Activated T-cell treated with anti-CD3 and anti-CD28 coated beads for 48 hours (primary cell): ENCODE measurements around the gene CDH13.
A peak's percentile ranks its signal among the peaks of the same experiment; 100 is the strongest.

Experiments used
- DNase-seq: peaks from one replicate; pipeline ENCODE4 v3.0.0-alpha.2; 2020; ENCODE audit warnings: low read depth

The CDH13 gene

DNA sequence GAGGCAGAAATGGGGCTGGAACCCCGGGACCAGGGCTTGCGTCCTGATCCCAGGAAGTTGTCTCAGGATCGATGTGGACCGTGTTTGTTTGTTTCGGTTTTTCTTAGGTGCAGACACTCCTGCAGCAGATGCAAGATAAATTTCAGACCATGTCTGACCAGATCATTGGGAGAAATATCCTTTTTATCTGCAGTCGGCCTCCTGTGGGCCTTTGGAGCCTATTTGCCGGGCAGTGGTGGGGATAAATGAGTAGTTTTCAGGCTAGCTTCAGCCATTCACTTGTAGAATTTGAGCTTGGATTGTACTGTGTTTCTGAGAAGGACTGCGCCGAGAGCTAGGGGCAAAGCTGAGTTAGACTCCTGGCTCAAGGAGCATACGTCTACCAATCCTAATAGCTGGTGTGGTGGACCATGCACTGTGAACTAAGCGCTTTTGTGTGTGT, 1181.8 kb downstream of the CDH13 start:
- no peak for DNase-seq

- DNase-seq, result no peak
Observed at GRCh38 chr16:83809092-83809491, 1182.3 kb downstream of the CDH13 start.

- no peak for DNase-seq
Observed at GRCh38 chr16:83810901-83811300, 1184.1 kb downstream of the CDH13 start.

DNA sequence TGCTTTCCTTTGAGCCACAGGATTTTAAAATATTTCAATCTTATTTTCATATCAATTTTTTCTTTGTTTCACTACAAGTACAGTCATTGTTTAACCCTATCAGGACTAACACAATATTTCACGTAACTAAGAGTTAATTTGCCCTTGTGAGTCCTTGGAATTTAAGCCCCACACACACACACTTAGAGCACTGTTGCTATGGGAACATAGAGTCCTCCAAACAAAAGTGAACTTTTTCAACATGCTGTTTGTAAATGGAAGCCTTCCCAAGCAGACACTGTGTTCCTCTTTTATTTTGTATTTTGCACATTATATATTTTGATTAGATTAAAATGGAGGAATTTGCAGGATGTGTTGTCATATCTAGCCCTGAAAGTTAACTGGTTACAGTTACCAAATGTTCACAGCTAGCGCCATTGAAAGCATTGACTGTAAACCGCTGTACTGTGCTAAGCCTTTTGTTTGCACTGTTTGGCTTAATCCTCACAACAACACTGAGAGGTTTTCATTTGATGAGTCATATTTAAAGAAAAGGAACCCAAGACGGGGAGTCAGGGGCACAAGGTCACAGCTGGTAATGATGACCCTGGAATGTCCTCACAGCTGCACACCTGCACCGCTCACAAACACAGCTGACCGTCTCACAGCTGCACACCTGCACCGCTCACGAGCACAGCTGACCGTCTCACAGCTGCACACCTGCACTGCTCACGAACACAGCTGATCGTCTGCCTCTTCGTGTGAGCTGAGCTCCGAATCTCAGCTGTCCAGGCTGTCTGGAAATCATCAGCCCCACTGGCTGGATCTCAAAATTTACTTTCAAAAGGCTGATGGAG, 1187.3 kb downstream of the CDH13 start:
- DNase-seq, result no peak

DNA sequence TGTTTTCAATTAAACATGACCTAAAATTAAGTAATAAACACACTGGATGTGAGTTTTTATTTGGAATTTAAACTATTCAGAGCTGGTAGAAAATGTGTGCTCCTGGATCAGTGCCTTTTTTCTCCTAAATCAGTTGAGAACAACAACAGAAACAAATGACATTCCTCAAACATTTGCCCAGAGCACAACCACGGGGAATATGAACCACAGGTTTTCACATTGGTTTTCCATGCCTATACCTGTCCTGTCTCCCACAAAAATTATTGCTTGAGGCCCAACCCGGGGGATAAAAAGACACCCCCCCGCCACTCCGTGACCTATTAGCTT, 1187.9 kb downstream of the CDH13 start:
- no peak for DNase-seq

DNA sequence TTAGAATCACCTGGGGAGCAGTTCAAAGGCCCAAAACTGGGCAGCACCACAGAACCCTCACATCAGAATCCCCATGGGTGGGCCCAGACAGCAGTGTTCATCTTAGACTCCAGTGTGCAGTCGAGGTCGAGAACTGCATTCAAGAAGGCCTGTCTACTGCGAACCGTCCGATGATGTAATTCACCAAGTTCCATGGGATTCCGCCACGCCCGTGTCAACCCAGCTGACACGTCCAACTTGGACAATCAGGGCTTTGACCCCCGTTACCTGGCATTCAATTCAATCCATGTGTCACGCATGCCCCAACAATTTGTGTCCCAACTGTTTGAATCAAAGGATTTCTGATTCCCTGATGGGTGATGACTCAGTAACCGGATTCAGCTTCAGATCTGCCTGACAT, 1190.3 kb downstream of the CDH13 start:
- no peak for DNase-seq

DNA sequence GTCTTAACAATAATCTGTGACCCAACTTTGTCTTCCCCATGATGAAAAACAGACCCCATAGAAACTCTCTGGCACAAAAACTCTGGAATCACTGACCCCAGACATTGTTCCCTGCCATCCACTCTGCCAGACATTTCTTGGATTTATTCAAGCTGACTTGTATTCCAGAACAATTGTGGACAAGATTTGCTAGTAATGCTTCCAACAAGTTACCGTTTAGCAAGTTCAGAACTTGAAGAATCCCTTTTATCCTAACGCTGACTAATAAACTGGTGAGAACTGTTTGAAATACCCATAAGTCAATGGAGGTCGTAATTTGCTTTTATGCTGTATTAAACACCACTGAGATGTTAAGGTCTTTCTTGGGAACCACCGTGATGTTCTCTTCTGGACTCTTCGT, 1191.5 kb downstream of the CDH13 start:
- DNase-seq, result no peak

DNA sequence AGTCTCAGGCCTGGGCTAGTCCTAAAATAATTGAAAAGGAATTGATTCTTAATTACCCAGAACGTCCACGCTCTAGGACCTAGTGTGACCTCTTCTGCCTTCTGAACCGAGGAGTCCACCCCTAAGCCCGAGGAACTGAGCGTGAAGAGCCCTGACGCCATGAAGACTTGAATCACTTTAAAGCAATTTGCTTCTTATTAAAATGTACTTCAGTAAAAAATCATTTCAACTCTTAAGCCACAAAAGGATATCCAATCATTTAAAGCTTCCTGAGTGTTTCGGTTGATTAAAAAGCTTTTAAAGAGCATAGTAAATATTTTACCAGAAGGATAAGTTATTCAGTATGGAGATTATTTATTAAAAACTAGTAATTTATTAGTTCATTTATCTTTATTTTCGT, 1192.6 kb downstream of the CDH13 start:
- no peak for DNase-seq

DNA sequence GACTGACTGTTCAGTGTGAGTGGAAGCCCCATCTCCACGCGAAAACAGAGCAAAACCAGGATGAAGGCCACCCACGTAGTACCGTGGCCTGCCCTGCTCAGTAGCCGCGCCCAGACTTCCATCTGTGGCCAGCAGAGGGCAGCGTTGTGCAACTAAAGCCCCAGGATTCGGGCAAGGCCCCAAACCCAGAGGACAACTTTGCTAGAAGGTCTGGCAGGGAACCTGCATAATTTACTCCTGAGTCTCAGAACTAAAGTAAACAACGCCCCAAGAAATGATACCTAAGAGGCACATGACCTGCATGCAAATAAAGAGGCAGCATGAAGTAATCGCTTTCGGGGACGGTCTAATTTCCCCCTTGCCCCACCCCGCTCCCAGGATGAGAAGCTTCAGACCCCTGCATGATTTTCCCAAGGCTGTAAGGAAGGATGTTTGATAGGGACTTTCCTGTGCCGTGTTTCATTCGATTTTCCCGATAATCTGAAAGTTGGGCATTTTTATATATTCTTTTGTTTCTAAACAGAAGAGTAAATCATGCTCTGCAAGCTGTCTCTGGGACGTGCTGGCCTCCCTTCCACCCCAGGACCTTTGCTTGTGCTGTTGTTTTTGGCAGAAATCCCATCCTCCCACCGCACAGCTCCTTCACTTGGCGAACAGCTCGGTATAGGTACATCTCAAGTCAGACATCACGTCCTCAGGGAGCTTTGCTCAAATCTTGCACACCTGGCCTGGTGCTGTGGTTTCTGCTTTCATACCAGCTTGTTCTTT, 1199.6 kb downstream of the CDH13 start:
- DNase-seq, result peak; percentile 74

DNA sequence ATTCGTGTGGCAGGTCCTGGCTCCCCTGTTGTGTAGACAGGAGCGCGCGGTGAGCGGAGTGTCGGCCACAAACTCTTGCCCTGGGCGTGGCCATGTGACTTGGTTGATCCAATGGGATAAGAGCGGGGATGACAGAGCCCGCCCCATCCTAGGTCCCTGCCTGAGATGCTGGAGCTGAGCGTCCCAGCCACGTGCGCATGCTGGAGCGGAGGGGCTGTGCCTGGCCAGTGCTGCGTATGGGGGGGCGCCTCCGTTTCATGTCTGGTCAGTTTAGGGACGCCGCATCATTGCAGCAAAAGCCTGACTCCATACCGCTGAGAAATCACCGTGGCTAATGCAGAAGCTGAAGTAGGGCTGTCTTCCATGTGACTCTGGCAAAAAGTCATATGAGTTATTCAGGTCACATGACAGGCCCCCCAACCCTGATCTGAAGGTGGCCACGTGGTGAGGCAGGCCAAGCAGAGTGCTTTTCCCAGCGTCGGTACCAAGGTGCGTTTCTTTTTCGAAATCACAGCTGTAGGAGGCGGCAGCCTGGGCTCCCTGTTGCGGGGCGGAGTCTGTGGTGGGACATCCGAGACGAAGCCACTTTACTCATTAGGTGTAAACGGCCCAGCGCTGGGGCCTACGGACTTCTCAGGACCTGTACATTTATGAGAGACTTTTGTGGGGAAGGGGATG, 1203.5 kb downstream of the CDH13 start:
- DNase-seq, result no peak

GRCh38 chr16:83830769-83831455, 1204.1 kb downstream of the CDH13 start:
- no peak for DNase-seq

DNA sequence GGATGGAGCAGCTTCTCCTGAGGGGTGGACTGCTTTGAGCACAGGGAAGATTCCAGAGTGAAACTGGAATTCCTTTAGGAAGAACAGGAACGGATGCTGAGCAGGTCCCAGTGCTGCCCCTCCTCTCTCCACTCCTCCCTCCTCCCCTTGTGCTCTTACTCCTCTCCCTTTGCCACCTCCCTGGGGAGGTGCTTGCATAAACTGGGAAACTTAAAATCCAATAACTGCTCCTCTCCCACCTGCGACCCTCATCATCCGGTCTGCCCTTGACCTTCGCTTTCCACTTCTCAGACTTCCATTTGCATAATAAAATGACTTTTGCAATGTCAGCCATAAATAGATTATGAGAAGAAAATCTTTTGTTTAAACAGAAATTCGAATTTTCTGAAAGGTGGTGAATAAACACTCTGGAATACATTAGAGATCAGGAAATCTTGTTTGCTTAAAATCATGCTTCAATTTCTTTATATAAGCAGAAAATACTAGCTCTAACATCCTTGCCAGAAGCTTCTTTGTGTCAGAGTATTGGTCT, 1204.8 kb downstream of the CDH13 start:
- DNase-seq, result no peak

- DNase-seq, result no peak
Observed at GRCh38 chr16:83833921-83834320, 1207.2 kb downstream of the CDH13 start.

- no peak for DNase-seq
Observed at GRCh38 chr16:83835586-83836566, 1209.1 kb downstream of the CDH13 start.

- no peak for DNase-seq
Observed at GRCh38 chr16:83837566-83837965, 1210.8 kb downstream of the CDH13 start.

DNA sequence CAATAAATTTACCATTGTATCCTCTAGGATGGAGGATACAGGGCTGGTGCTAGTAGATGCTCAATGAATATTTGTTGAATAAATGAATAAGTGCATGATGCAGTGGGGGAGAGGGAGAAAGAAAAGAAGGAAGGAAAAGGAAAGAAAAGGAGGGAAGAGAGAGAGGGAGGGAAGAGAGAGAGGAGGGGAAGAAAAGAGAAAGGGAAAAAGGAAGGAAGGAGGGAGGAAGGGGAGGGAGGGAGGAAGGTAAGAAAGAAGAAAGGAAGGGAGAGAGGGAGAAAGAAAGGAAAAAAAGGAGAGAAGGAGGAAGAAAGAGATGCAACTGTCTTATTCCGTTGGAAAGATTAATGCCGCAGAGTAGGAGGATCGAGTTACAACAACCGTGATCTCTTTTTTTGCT, 1211.4 kb downstream of the CDH13 start:
- no peak for DNase-seq

DNA sequence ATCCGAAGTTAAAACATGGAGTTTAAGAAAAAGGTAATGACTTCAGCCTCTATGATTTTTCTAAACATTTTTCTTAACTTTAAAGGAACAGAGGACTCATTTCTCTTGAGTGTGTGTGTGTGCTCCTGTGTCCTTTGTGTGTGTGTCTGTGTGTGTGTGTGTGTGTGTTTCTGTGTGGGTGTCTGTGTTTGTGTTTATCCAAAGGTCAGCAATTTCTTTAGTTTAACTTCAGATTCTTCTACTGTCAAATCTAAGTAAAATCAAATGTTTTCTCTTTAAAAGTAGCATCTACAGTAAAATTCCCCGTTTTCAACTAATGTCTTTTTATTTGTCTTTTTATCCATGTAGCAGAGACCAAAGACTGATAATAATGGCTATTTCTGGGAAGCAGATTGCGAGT, 1212.8 kb downstream of the CDH13 start:
- no peak for DNase-seq

- no peak for DNase-seq
Observed at GRCh38 chr16:83840060-83840617, 1213.4 kb downstream of the CDH13 start.

GRCh38 chr16:83842291-83842690, 1215.5 kb downstream of the CDH13 start:
- DNase-seq, result no peak

- DNase-seq, result no peak
Observed at GRCh38 chr16:83842756-83843507, 1216.2 kb downstream of the CDH13 start.
